GM12878 (cell line): ENCODE data around the gene MRPL34. TPM values are rescaled to one million over a fixed set of nuclear protein-coding genes. Genes with fewer than 3 reads are reported as not detected.

Experiments used
- ASH2L ChIP-seq: fragments of 300-600, 200-600 bp; sonication (generic); IDR thresholded peaks from 2 replicates; pipeline ENCODE4 v1.6.1; 2017; ENCODE audit warnings: low read depth, mild to moderate bottlenecking, borderline replicate concordance
- BHLHE40 ChIP-seq, 2 experiments: fragments of 450-650 bp in 1 of 2; IDR thresholded peaks; 2 replicates each; pipeline ENCODE4 v1.6.1; 2011 to 2017; ENCODE audit warnings: low read depth in 2 of 2, borderline replicate concordance in 1 of 2, improper control_type of control experiment in 1 of 2, low read length in 1 of 2, mild to moderate bottlenecking in 1 of 2
- CBFB ChIP-seq: IDR thresholded peaks from 2 replicates; pipeline ENCODE4 v1.6.1; 2016; ENCODE audit warnings: antibody characterized with exemption, low read depth
- CREB1 ChIP-seq: IDR thresholded peaks from 2 replicates; pipeline ENCODE4 v1.6.1; 2012; ENCODE audit warnings: low read depth, mild to moderate bottlenecking, inconsistent platforms
- ESRRA ChIP-seq: IDR thresholded peaks from 2 replicates; pipeline ENCODE4 v1.6.1; 2012; ENCODE audit warnings: mild to moderate bottlenecking, low read length, improper control_type of control experiment
- ETV6 ChIP-seq, 2 experiments: fragments of 450-650 bp in 1 of 2; IDR thresholded peaks in 1 of 2; conservative IDR thresholded peaks in 1 of 2; 2 replicates each; pipeline ENCODE4 v1.6.1; 2014; ENCODE audit warnings: antibody characterized with exemption in 1 of 2, borderline replicate concordance in 1 of 2, low read depth in 1 of 2, mild to moderate bottlenecking in 1 of 2, moderate library complexity in 1 of 2
- IRF4 ChIP-seq: IDR thresholded peaks from 2 replicates; pipeline ENCODE4 v1.6.1; 2011; ENCODE audit warnings: low read depth, low read length
- MXI1 ChIP-seq: fragments of 150-350 bp; IDR thresholded peaks from 2 replicates; pipeline ENCODE4 v1.6.1; 2011; ENCODE audit warnings: low read depth, mild to moderate bottlenecking, inconsistent platforms, low read length, improper control_type of control experiment
- NFYB ChIP-seq: IDR thresholded peaks from 2 replicates; pipeline ENCODE4 v1.6.1; 2011; ENCODE audit warnings: low read depth, mild to moderate bottlenecking, low read length, improper control_type of control experiment, moderate library complexity; ENCODE audit not compliant: insufficient read depth
- PBX3 ChIP-seq: IDR thresholded peaks from 2 replicates; pipeline ENCODE4 v1.6.1; 2011; ENCODE audit warnings: mild to moderate bottlenecking, low read depth, low read length, moderate library complexity; ENCODE audit not compliant: insufficient replicate concordance
- POLR2A ChIP-seq: IDR thresholded peaks from 2 replicates; pipeline ENCODE4 v1.6.1; 2011; ENCODE audit warnings: low read depth, mild to moderate bottlenecking, low read length
- RB1 ChIP-seq: fragments of 450-650 bp; formaldehyde crosslinking; IDR thresholded peaks from 2 replicates; pipeline ENCODE4 v1.6.1; 2017; ENCODE audit warnings: mild to moderate bottlenecking, borderline replicate concordance
- RBBP5 ChIP-seq: fragments of 200-600 bp; sonication (generic); conservative IDR thresholded peaks from 2 replicates; pipeline ENCODE4 v1.6.1; 2016
- RFX5 ChIP-seq: IDR thresholded peaks from 2 replicates; pipeline ENCODE4 v1.6.1; 2011; ENCODE audit warnings: low read depth, low read length, improper control_type of control experiment
- SMAD5 ChIP-seq: IDR thresholded peaks from 2 replicates; pipeline ENCODE4 v1.6.1; 2016; ENCODE audit warnings: antibody characterized with exemption, low read depth
- SREBF1 ChIP-seq: IDR thresholded peaks from 2 replicates; pipeline ENCODE4 v1.6.1; 2012; ENCODE audit warnings: mild to moderate bottlenecking, low read length
- STAT3 ChIP-seq: IDR thresholded peaks from 2 replicates; pipeline ENCODE4 v1.6.1; 2011; ENCODE audit warnings: low read depth, low read length, improper control_type of control experiment
- SUPT20H ChIP-seq: IDR thresholded peaks from 2 replicates; pipeline ENCODE4 v1.6.1; 2011; ENCODE audit warnings: low read depth, mild to moderate bottlenecking, low read length, moderate library complexity, borderline replicate concordance; ENCODE audit not compliant: control insufficient read depth
- TAF1 ChIP-seq: IDR thresholded peaks from 2 replicates; pipeline ENCODE4 v1.6.1; 2011; ENCODE audit warnings: mild to moderate bottlenecking, low read depth, low read length, borderline replicate concordance
- ZNF274 ChIP-seq: IDR thresholded peaks from one replicate; pipeline ENCODE4 v1.8.0; 2011; ENCODE audit not compliant: insufficient read length, insufficient read depth
- polyA plus RNA-seq, 11 experiments: library from polyadenylated mRNA; depleted of rRNA in 4 of 11; unstranded in 6 of 11; stranded (reverse) in 5 of 11; fragments of >200 nt; fragmentation: Nextera tagmentation in 4 of 11; fragmentation: Illumina TruSeq in 1 of 11; extraction: Ambion mirVana in 4 of 11; extraction: Trizol in 1 of 11; gene quantifications; 1 replicate in 1 of 11; 2 replicates in 10 of 11; pipeline versions ENCODE4 v1.2.1 to v1.2.3, GENCODE V29; 2011 to 2016; ENCODE audit warnings: inconsistent platforms in 2 of 11, missing spikeins in 2 of 11, low read depth in 1 of 11
- total RNA-seq, 4 experiments: library from RNA; depleted of rRNA in 3 of 4; stranded (reverse); fragments of >200 nt in 3 of 4; fragmentation: Illumina TruSeq in 1 of 4; extraction: Trizol in 1 of 4; gene quantifications; 2 replicates each; pipeline versions ENCODE4 v1.2.1 to v1.2.3, GENCODE V29; 2013 to 2021
- TF ChIP-seq, protein P1 (sequence below): fragments of 450-650 bp; IDR thresholded peaks from 2 replicates; pipeline ENCODE4 v1.6.1; 2018; ENCODE audit warnings: mild to moderate bottlenecking, low read depth, moderate library complexity; ENCODE audit not compliant: partially characterized antibody
- TF ChIP-seq, protein P2 (sequence below): fragments of 450-650 bp; IDR thresholded peaks from 2 replicates; pipeline ENCODE4 v1.6.1; 2017; ENCODE audit warnings: mild to moderate bottlenecking, moderate library complexity

The MRPL34 gene
- total and polyA plus RNA-seq, 10 of the 15 experiments (the other 5 are each of a cell fraction or from before 2014, with no cell fraction given): 8.6 to 198 (median 78.6) TPM

- TF ChIP-seq RBBP5 (no peak), BHLHE40 (IDR thresholded peaks at IDR 0.05; ENCODE audit: borderline replicate concordance in 1 of 2, low read depth in 2 of 2, low read length in 1 of 2) (peak; percentile 4 to 80; a peak in 2 of 4 replicates), ESRRA (no peak; the same call in 1 of the 2 replicates), ASH2L (0 out of 2 replicates have a peak, but pooled peaks have one; percentile 37), CREB1 (no peak; the same call in none of the 2 replicates), IRF4 (0 out of 2 replicates have a peak, but pooled peaks have one; percentile 16), ETV6 (conservative IDR thresholded peaks at IDR 0.05 in 1 of 2, IDR thresholded peaks at IDR 0.05 in 1 of 2; ENCODE audit: borderline replicate concordance in 1 of 2, low read depth in 1 of 2) (no peak), NFYB (no peak), ZNF274 (no peak), TAF1 (no peak), MXI1 (peak; percentile 52), CBFB (no peak), SUPT20H (no peak), STAT3 (no peak), SMAD5 (no peak), RFX5 (no peak), SREBF1 (0 out of 2 replicates have a peak, but pooled peaks have one; percentile 19), RB1 (peak; percentile 92), POLR2A (peak; percentile 73), PBX3 (no peak)
- TF ChIP-seq, protein P1, sequence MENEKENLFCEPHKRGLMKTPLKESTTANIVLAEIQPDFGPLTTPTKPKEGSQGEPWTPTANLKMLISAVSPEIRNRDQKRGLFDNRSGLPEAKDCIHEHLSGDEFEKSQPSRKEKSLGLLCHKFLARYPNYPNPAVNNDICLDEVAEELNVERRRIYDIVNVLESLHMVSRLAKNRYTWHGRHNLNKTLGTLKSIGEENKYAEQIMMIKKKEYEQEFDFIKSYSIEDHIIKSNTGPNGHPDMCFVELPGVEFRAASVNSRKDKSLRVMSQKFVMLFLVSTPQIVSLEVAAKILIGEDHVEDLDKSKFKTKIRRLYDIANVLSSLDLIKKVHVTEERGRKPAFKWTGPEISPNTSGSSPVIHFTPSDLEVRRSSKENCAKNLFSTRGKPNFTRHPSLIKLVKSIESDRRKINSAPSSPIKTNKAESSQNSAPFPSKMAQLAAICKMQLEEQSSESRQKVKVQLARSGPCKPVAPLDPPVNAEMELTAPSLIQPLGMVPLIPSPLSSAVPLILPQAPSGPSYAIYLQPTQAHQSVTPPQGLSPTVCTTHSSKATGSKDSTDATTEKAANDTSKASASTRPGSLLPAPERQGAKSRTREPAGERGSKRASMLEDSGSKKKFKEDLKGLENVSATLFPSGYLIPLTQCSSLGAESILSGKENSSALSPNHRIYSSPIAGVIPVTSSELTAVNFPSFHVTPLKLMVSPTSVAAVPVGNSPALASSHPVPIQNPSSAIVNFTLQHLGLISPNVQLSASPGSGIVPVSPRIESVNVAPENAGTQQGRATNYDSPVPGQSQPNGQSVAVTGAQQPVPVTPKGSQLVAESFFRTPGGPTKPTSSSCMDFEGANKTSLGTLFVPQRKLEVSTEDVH: no peak
- TF ChIP-seq, protein P2, sequence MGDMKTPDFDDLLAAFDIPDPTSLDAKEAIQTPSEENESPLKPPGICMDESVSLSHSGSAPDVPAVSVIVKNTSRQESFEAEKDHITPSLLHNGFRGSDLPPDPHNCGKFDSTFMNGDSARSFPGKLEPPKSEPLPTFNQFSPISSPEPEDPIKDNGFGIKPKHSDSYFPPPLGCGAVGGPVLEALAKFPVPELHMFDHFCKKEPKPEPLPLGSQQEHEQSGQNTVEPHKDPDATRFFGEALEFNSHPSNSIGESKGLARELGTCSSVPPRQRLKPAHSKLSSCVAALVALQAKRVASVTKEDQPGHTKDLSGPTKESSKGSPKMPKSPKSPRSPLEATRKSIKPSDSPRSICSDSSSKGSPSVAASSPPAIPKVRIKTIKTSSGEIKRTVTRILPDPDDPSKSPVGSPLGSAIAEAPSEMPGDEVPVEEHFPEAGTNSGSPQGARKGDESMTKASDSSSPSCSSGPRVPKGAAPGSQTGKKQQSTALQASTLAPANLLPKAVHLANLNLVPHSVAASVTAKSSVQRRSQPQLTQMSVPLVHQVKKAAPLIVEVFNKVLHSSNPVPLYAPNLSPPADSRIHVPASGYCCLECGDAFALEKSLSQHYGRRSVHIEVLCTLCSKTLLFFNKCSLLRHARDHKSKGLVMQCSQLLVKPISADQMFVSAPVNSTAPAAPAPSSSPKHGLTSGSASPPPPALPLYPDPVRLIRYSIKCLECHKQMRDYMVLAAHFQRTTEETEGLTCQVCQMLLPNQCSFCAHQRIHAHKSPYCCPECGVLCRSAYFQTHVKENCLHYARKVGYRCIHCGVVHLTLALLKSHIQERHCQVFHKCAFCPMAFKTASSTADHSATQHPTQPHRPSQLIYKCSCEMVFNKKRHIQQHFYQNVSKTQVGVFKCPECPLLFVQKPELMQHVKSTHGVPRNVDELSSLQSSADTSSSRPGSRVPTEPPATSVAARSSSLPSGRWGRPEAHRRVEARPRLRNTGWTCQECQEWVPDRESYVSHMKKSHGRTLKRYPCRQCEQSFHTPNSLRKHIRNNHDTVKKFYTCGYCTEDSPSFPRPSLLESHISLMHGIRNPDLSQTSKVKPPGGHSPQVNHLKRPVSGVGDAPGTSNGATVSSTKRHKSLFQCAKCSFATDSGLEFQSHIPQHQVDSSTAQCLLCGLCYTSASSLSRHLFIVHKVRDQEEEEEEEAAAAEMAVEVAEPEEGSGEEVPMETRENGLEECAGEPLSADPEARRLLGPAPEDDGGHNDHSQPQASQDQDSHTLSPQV: no peak
These were observed at the start of gene MRPL34 (continued) for GRCh38 chr19:17305517-17306284.
